MM.1S (cell line): ENCODE measurements around the gene ERC2.

ENCODE experiments used
- EZH2 ChIP-seq: fragments of 300-600 bp; sonication (generic); optimal IDR thresholded peaks from 2 replicates; pipeline ENCODE3; 2017; ENCODE audit warnings: low read depth, mild to moderate bottlenecking, antibody characterized with exemption, low read length, mixed read lengths
- TF ChIP-seq, protein P1 (sequence below): fragments of 300-600 bp; sonication (generic); IDR thresholded peaks from 2 replicates; pipeline ENCODE4 v1.5.1; 2016; ENCODE audit warnings: antibody characterized with exemption, low read length, mixed read lengths

- TF ChIP-seq, protein P1, sequence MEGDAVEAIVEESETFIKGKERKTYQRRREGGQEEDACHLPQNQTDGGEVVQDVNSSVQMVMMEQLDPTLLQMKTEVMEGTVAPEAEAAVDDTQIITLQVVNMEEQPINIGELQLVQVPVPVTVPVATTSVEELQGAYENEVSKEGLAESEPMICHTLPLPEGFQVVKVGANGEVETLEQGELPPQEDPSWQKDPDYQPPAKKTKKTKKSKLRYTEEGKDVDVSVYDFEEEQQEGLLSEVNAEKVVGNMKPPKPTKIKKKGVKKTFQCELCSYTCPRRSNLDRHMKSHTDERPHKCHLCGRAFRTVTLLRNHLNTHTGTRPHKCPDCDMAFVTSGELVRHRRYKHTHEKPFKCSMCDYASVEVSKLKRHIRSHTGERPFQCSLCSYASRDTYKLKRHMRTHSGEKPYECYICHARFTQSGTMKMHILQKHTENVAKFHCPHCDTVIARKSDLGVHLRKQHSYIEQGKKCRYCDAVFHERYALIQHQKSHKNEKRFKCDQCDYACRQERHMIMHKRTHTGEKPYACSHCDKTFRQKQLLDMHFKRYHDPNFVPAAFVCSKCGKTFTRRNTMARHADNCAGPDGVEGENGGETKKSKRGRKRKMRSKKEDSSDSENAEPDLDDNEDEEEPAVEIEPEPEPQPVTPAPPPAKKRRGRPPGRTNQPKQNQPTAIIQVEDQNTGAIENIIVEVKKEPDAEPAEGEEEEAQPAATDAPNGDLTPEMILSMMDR, result no peak
- TF ChIP-seq EZH2, result no peak
These were observed 348.5 kb downstream of the ERC2 start for GRCh38 chr3:56119575-56120349.
